ENCODE data around the gene CAPN5.
"Not testable (repeated sequence)": the region's sequence is repeated elsewhere in the genome, so short reads cannot be mapped to it uniquely, and the experiment has no call there.

Gene CAPN5

GRCh38 chr11:77094841-77095365, 28.1 kb downstream of the CAPN5 start:
- Histone ChIP-seq H3K4me3 (ENCODE audit: severe bottlenecking) (no peak overlapping the region), H3K27me3 (ENCODE audit: insufficient read depth, poor library complexity, severe bottlenecking) (no peaks in the 10 kb centered on the region), H3K36me3 (ENCODE audit: low read depth) (no peaks in the 10 kb centered on the region), H3K4me1 (ENCODE audit: insufficient read depth, poor library complexity, severe bottlenecking) (no peaks in the 10 kb centered on the region), H3K27ac (ENCODE audit: poor library complexity, severe bottlenecking) (no peak overlapping the region), H3K9me3 (ENCODE audit: severe bottlenecking) (no peaks in the 10 kb centered on the region)
- DNase-seq (ENCODE audit: low spot score) (peak; percentile 49), ATAC-seq (ENCODE audit: low read depth) (no peak)
- no peak for TF ChIP-seq CTCF (IDR thresholded peaks at IDR 0.05; ENCODE audit: poor library complexity, severe bottlenecking)

- no peak for ATAC-seq (ENCODE audit: low read depth)
- Histone ChIP-seq H3K9me3 (ENCODE audit: severe bottlenecking) (no peaks in the 10 kb centered on the region), H3K36me3 (ENCODE audit: low read depth) (no peaks in the 10 kb centered on the region), H3K4me1 (ENCODE audit: insufficient read depth, poor library complexity, severe bottlenecking) (no peaks in the 10 kb centered on the region), H3K4me3 (ENCODE audit: severe bottlenecking) (no peak overlapping the region), H3K27ac (ENCODE audit: poor library complexity, severe bottlenecking) (no peak overlapping the region), H3K27me3 (ENCODE audit: insufficient read depth, poor library complexity, severe bottlenecking) (no peaks in the 10 kb centered on the region)
- peak; percentile 45 for DNase-seq (ENCODE audit: low spot score)
- no peak for TF ChIP-seq CTCF (IDR thresholded peaks at IDR 0.05; ENCODE audit: poor library complexity, severe bottlenecking)
Observed at GRCh38 chr11:77095551-77096490, 29.1 kb downstream of the CAPN5 start.

- Histone ChIP-seq H3K27ac (ENCODE audit: poor library complexity, severe bottlenecking) (no peak overlapping the region), H3K36me3 (ENCODE audit: low read depth) (no peaks in the 10 kb centered on the region), H3K4me1 (ENCODE audit: insufficient read depth, poor library complexity, severe bottlenecking) (no peaks in the 10 kb centered on the region), H3K9me3 (ENCODE audit: severe bottlenecking) (no peaks in the 10 kb centered on the region), H3K27me3 (ENCODE audit: insufficient read depth, poor library complexity, severe bottlenecking) (no peaks in the 10 kb centered on the region), H3K4me3 (ENCODE audit: severe bottlenecking) (no peak overlapping the region)
- ATAC-seq (ENCODE audit: low read depth) = no peak; the same call in 2 of the 3 replicates
- no peak for TF ChIP-seq CTCF (IDR thresholded peaks at IDR 0.05; ENCODE audit: poor library complexity, severe bottlenecking)
- peak; percentile 33 for DNase-seq (ENCODE audit: low spot score)
Observed at GRCh38 chr11:77096591-77097019, 29.8 kb downstream of the CAPN5 start.

GRCh38 chr11:77097180-77097579, 30.4 kb downstream of the CAPN5 start:
- H3K4me3 ChIP-seq (ENCODE audit: severe bottlenecking); H3K27me3 ChIP-seq (ENCODE audit: insufficient read depth, poor library complexity, severe bottlenecking); H3K4me1 ChIP-seq (ENCODE audit: insufficient read depth, poor library complexity, severe bottlenecking); DNase-seq (ENCODE audit: low spot score); H3K36me3 ChIP-seq (ENCODE audit: low read depth); H3K27ac ChIP-seq (ENCODE audit: poor library complexity, severe bottlenecking); ATAC-seq (ENCODE audit: low read depth); H3K9me3 ChIP-seq (ENCODE audit: severe bottlenecking): not testable (repeated sequence)

GRCh38 chr11:77100166-77101042, 33.6 kb downstream of the CAPN5 start:
- no peaks in the 10 kb centered on the region for H3K36me3 ChIP-seq (ENCODE audit: low read depth)
- no peaks in the 10 kb centered on the region for H3K4me1 ChIP-seq (ENCODE audit: insufficient read depth, poor library complexity, severe bottlenecking)
- no peaks in the 10 kb centered on the region for H3K27me3 ChIP-seq (ENCODE audit: insufficient read depth, poor library complexity, severe bottlenecking)
- DNase-seq (ENCODE audit: low spot score) (peak; percentile 51), ATAC-seq (ENCODE audit: low read depth) (no peak)
- no peaks in the 10 kb centered on the region for H3K9me3 ChIP-seq (ENCODE audit: severe bottlenecking)
- H3K27ac ChIP-seq (ENCODE audit: poor library complexity, severe bottlenecking) = no peak overlapping the region
- no peak for TF ChIP-seq CTCF (IDR thresholded peaks at IDR 0.05; ENCODE audit: poor library complexity, severe bottlenecking)
- no peak overlapping the region for H3K4me3 ChIP-seq (ENCODE audit: severe bottlenecking)
